ENCODE results near the gene PCDH1. TPM values are rescaled to one million over a fixed set of nuclear protein-coding genes. Genes with fewer than 3 reads are reported as not detected.

Gene PCDH1
- total and polyA plus RNA-seq, 2 of the 8 experiments (the other 6 are each of a cell fraction or from before 2014, with no cell fraction given) = 101 to 102 TPM

DNA sequence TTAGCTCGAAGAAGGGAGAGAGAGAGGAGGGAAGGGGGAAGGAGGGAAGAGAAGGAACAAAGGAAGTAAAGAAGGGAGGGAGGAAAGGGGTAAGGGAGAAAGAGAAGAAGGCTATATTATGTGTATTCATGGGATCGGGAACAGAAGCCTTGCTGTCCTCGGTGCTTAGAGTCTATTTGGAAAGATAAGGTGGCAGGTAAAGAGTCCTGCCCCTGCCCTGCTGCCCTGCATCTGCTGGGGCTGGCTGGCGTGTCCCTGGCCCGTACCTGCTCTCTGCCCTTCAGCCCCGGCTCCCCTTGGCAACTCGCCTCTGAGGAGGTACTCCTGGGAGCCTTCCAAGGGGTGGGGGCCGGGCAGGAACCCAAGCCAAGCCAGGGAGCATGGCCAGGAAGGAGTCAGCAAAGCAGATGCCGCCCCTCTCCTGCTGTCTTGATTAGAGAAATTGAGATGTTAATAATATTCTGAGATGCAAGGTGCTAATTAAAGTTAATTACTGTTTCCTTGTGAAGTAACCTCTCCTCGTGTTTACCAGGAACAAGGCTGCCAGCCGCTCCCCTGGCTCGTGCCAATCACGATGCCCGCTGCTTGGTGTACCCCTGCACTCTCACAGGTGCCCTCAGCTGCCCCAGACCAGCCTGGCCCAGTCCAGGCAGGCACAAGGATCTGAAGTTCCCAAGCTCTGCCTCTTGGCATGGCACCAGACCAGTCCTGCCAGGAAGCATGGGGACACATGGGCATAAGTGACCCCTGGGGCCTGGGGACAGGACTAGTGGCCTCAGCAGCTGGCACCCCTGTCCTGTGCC is 36.6 kb downstream of the PCDH1 start:
- Histone ChIP-seq H3K9ac (replicated peaks in 1 of 4; ENCODE audit: extremely low read depth in 1 of 4, low read depth in 3 of 4, low read length in 3 of 4) (peak overlapping the region in 2 of 4 experiments; percentile 14 to 22; a peak in 2 of 7 replicates), H3K14ac (ENCODE audit: insufficient read length) (no peak overlapping the region), H2BK5ac (ENCODE audit: low read depth, low read length) (peak overlapping the region; percentile 94), H3K27ac (ENCODE audit: low read depth, low read length) (peak overlapping the region; percentile 78; the same call in 1 of the 2 replicates), H3K56ac (replicated peaks; ENCODE audit: insufficient read length, low read depth, low read length) (no peak overlapping the region), H3K27me3 (replicated peaks in 1 of 4; ENCODE audit: control insufficient read depth in 3 of 4, extremely low read depth in 1 of 4, insufficient read depth in 3 of 4, low read length in 3 of 4) (no peaks in the 10 kb centered on the region), H4K91ac (replicated peaks; ENCODE audit: insufficient read length, low read length) (peak overlapping the region; percentile 91), H3K23ac (ENCODE audit: insufficient read length) (no peak overlapping the region), H2BK12ac (ENCODE audit: low read depth, low read length) (peak overlapping the region; percentile 98), H3K18ac (ENCODE audit: extremely low read depth, low read length) (peak overlapping the region; percentile 89), H3K4ac (replicated peaks; ENCODE audit: insufficient read length, low read depth, low read length) (peak overlapping the region; percentile 69), H2BK120ac (replicated peaks; ENCODE audit: low read depth, low read length) (peak overlapping the region; percentile 70), H3K79me2 (ENCODE audit: control insufficient read depth in 1 of 2, insufficient read depth in 2 of 2, low read length in 2 of 2) (no peaks in the 10 kb centered on the region), H4K5ac (ENCODE audit: insufficient read length, low read depth, low read length) (no peak overlapping the region), H3K4me2 (ENCODE audit: insufficient read depth in 1 of 2, low read depth in 2 of 2, low read length in 2 of 2) (peak overlapping the region in 1 of 2 experiments; percentile 77; a peak in 1 of 4 replicates), H2BK20ac (ENCODE audit: low read length) (peak overlapping the region; percentile 27), H3K4me3 (ENCODE audit: extremely low read depth in 1 of 4, insufficient read depth in 2 of 4, low read depth in 3 of 4, low read length in 4 of 4) (no peak overlapping the region), H4K20me1 (replicated peaks in 1 of 2; ENCODE audit: control insufficient read depth in 1 of 2, insufficient read depth in 2 of 2, low read length in 2 of 2) (no peaks in the 10 kb centered on the region), H4K8ac (ENCODE audit: extremely low read depth, insufficient read depth, low read length) (no peak overlapping the region), H3K9me3 (ENCODE audit: insufficient read depth in 2 of 2, low read depth in 1 of 2, low read length in 1 of 2) (no peaks in the 10 kb centered on the region), H2BK15ac (ENCODE audit: low read length) (peak overlapping the region; percentile 85; the same call in 1 of the 2 replicates), H3K79me1 (ENCODE audit: low read depth, low read length) (no peaks in the 10 kb centered on the region; the same call in 1 of the 2 replicates), H2AK5ac (ENCODE audit: low read depth, low read length) (peak overlapping the region; percentile 100), H3K36me3 (ENCODE audit: control insufficient read depth in 2 of 4, insufficient read depth in 4 of 4, low read length in 3 of 4) (no peaks in the 10 kb centered on the region), H3K4me1 (replicated peaks in 1 of 4; ENCODE audit: control insufficient read depth in 3 of 4, insufficient read depth in 4 of 4, low read length in 3 of 4) (peaks cover 55 to 82% (median 68%) of the 10 kb centered on the region in 4 experiments), H3K23me2 (ENCODE audit: low read depth, low read length) (no peaks in the 10 kb centered on the region; the same call in 1 of the 2 replicates), H2AFZ (ENCODE audit: low read length) (no peak overlapping the region)
- 74% methylated on average over 14 of the region's 14 CpGs; no CpG with 5 or more reads in 1 of the 2 experiments for WGBS, 2 experiments (ENCODE audit: extremely low coverage in 1 of 2, insufficient coverage in 1 of 2, insufficient read length in 1 of 2, insufficient replicate concordance in 2 of 2, low coverage in 1 of 2, low lambda C conversion rate in 2 of 2, missing lambda C conversion rate in 1 of 2)
- FAIRE-seq (no peak), DNase-seq (ENCODE audit: low read depth in 1 of 2, low spot score in 2 of 2) (no peak)
- ChIA-PET CTCF (ENCODE audit: partially characterized antibody) (interaction anchor here (1.0 to 17.3 kb wide), 7 partner anchors 16 to 150 kb away, joined by 4 to 273 read pairs (median 6); partner anchors contain the start of gene PCDH1), POLR2A (ENCODE audit: partially characterized antibody) (interaction anchor here (0.6 to 10.7 kb wide), 12 partner anchors 12 to 204 kb away, joined by 3 to 173 read pairs (median 4); partner anchors contain the start of genes HDAC3, PCDH1 and RELL2)
- TF ChIP-seq SRF (IDR thresholded peaks at IDR 0.05; ENCODE audit: low read depth, low read length) (no peak), BCL11A (IDR thresholded peaks at IDR 0.05; ENCODE audit: low read depth in 2 of 2, low read length in 2 of 2) (no peak), RAD21 (IDR thresholded peaks at IDR 0.05 in 1 of 2, conservative IDR thresholded peaks at IDR 0.05 in 1 of 2; ENCODE audit: low read depth in 2 of 2, low read length in 2 of 2) (no peak), TCF12 (IDR thresholded peaks at IDR 0.05; ENCODE audit: low read depth, low read length) (no peak), SIRT6 (IDR thresholded peaks at IDR 0.05; ENCODE audit: low read length) (no peak), CREB1 (IDR thresholded peaks at IDR 0.05) (no peak), RFX5 (IDR thresholded peaks at IDR 0.05; ENCODE audit: borderline replicate concordance, low read depth, low read length) (no peak), KDM5A (IDR thresholded peaks at IDR 0.05; ENCODE audit: low read length) (no peak), SIN3A (conservative IDR thresholded peaks at IDR 0.05 in 1 of 2, IDR thresholded peaks at IDR 0.05 in 1 of 2; ENCODE audit: low read depth in 1 of 2, low read length in 2 of 2) (no peak), CBX5 (IDR thresholded peaks at IDR 0.05; ENCODE audit: low read depth, low read length) (no peak), EGR1 (IDR thresholded peaks at IDR 0.05; ENCODE audit: borderline replicate concordance, low read depth, low read length) (no peak), CEBPB (IDR thresholded peaks at IDR 0.05; ENCODE audit: low read depth, low read length) (no peak)

Data from H1 (cell line).